ENCODE data around the gene LPIN3.

DNA sequence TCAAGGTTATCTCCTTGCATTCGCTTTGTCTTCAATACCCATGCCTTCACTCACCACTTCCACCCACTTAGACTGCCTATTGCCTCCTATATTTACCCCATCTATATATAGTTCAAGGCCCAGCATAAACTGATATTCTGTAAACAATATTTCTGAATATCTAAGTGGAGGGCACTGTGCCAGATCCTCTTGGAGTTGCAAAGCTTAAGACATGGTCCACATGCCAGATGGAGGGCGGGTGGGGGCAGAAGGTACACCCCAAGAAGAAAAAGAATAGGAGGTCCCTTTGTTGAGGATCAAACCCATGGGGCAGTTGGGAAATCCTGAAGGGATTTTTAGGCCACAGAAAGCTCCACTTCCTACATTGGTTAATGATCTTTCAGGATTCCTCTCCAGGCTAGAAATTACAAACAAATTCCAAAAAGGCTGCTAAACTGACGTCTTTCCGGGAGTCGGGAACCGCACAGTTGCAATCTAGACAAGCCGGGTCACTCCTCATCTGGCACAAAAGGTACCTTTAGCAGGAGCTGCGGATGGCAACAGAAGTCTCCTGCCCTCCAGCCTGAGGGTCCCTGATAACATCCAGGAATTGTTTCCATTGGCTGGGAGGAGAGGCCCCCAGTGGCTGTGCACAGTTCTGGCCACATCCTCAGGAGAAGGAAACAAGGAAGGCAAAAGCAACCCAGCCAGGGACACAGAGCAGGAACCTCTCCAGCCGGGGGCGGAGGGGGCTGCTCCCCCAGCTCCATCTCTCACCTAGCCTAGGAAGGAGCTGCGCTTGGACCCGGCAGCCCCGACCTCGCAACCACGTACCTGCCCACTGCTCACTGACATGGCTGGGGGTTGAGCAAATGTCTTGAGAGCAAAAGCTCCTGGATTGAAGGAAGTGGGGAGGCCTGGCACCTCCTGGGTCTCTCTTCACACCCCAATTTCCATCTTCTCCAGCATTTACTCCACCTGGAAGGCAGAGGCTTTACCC lies 5.9 kb upstream of the LPIN3 start:
- no peak for TF ChIP-seq CREB1 (CRISPR knock-in tag; IDR thresholded peaks at IDR 0.05; ENCODE audit: low read depth)
- no peak for TF ChIP-seq POLR2AphosphoS5 (IDR thresholded peaks at IDR 0.05; ENCODE audit: low read depth)
- TF ChIP-seq CTCF (conservative IDR thresholded peaks at IDR 0.05; ENCODE audit: low read depth in 2 of 2): no peak
- TF ChIP-seq EZH2 (IDR thresholded peaks at IDR 0.05; ENCODE audit: low read depth, unreplicated experiment): no peak
- no peak for TF ChIP-seq EZH2phosphoT487 (IDR thresholded peaks at IDR 0.05; ENCODE audit: unreplicated experiment)
- TF ChIP-seq REST (IDR thresholded peaks at IDR 0.05; ENCODE audit: unreplicated experiment): no peak
